HepG2 (cell line): Measurements from ENCODE around the gene AKAP14. TPM values are rescaled to one million over a fixed set of nuclear protein-coding genes. Genes with fewer than 3 reads are reported as not detected.

Experiments
- CREM ChIP-seq, 2 experiments: sonication (generic) in 1 of 2; formaldehyde crosslinking in 1 of 2; IDR thresholded peaks; 2 replicates each; pipeline versions ENCODE4 v1.4.0 to v1.6.1; 2016 to 2020; ENCODE audit warnings: antibody characterized with exemption in 1 of 2, mild to moderate bottlenecking in 1 of 2, missing genetic modification reagents in 1 of 2
- DRAP1 ChIP-seq: IDR thresholded peaks from 2 replicates; pipeline ENCODE4 v1.6.1; 2016; ENCODE audit warnings: missing genetic modification reagents, missing compliant biosample characterization
- ELF1 ChIP-seq: sonication (generic); formaldehyde crosslinking; IDR thresholded peaks from 2 replicates; pipeline ENCODE4 v1.4.0; 2020; ENCODE audit warnings: missing genetic modification reagents
- ERF ChIP-seq: IDR thresholded peaks from 2 replicates; pipeline ENCODE4 v1.6.1; 2018; ENCODE audit warnings: missing biosample characterization, missing genetic modification reagents
- HCFC1 ChIP-seq: fragments of 150-350 bp; IDR thresholded peaks from 2 replicates; pipeline ENCODE4 v1.6.1; 2014; ENCODE audit warnings: low read depth, low read length
- HOXD1 ChIP-seq: sonication (generic); formaldehyde crosslinking; IDR thresholded peaks from 2 replicates; pipeline ENCODE4 v1.5.0; 2020; ENCODE audit warnings: missing genetic modification reagents
- NFE2L1 ChIP-seq: sonication (generic); formaldehyde crosslinking; IDR thresholded peaks from 2 replicates; pipeline ENCODE4 v1.4.0; 2020; ENCODE audit warnings: missing genetic modification reagents, mild to moderate bottlenecking, borderline replicate concordance
- POLR2AphosphoS5 ChIP-seq: IDR thresholded peaks from 2 replicates; pipeline ENCODE4 v1.6.1; 2012; ENCODE audit warnings: low read depth, low read length
- RFXAP ChIP-seq: sonication (generic); formaldehyde crosslinking; IDR thresholded peaks from 2 replicates; pipeline ENCODE4 v1.4.0; 2020; ENCODE audit warnings: missing genetic modification reagents, borderline replicate concordance
- SP2 ChIP-seq: sonication (generic); formaldehyde crosslinking; IDR thresholded peaks from 2 replicates; pipeline ENCODE4 v1.5.1; 2020; ENCODE audit warnings: mild to moderate bottlenecking, missing genetic modification reagents
- THAP11 ChIP-seq: IDR thresholded peaks from 2 replicates; pipeline ENCODE4 v1.6.1; 2016; ENCODE audit warnings: missing biosample characterization, missing genetic modification reagents
- ZFX ChIP-seq: sonication (generic); formaldehyde crosslinking; IDR thresholded peaks from 2 replicates; pipeline ENCODE4 v1.4.0; 2020; ENCODE audit warnings: mild to moderate bottlenecking, low read depth, missing genetic modification reagents, moderate library complexity
- ZKSCAN8 ChIP-seq: IDR thresholded peaks from 2 replicates; pipeline ENCODE4 v1.6.1; 2016; ENCODE audit warnings: borderline replicate concordance, missing genetic modification reagents, missing compliant biosample characterization
- ZNF180 ChIP-seq: sonication (generic); formaldehyde crosslinking; IDR thresholded peaks from 2 replicates; pipeline ENCODE4 v1.4.0; 2020; ENCODE audit warnings: low read depth, missing genetic modification reagents, borderline replicate concordance
- ZNF207 ChIP-seq: fragments of 450-650 bp; IDR thresholded peaks from 2 replicates; pipeline ENCODE4 v1.6.1; 2016; ENCODE audit warnings: antibody characterized with exemption, borderline replicate concordance
- ZNF501 ChIP-seq: sonication (generic); formaldehyde crosslinking; IDR thresholded peaks from 2 replicates; pipeline ENCODE4 v1.5.1; 2020; ENCODE audit warnings: mild to moderate bottlenecking, moderate library complexity, missing genetic modification reagents
- ZNF687 ChIP-seq: sonication (generic); formaldehyde crosslinking; IDR thresholded peaks from 2 replicates; pipeline ENCODE4 v1.5.1; 2020; ENCODE audit warnings: mild to moderate bottlenecking, missing genetic modification reagents, moderate library complexity
- ZNF724P ChIP-seq: sonication (generic); formaldehyde crosslinking; IDR thresholded peaks from 2 replicates; pipeline ENCODE4 v1.8.0; 2022; ENCODE audit warnings: missing genetic modification reagents, borderline replicate concordance
- ZNF772 ChIP-seq: sonication (generic); formaldehyde crosslinking; IDR thresholded peaks from 2 replicates; pipeline ENCODE4 v1.5.0; 2020; ENCODE audit warnings: mild to moderate bottlenecking, missing genetic modification reagents
- polyA plus RNA-seq, 8 experiments: library from polyadenylated mRNA; depleted of rRNA in 3 of 8; stranded (reverse) in 7 of 8; unstranded in 1 of 8; fragments of >200 nt; fragmentation: Illumina TruSeq in 4 of 8; extraction: Trizol in 4 of 8; gene quantifications; 2 replicates each; pipeline versions ENCODE4 v1.2.1 to v1.2.3, GENCODE V29; 2011 to 2016; ENCODE audit warnings: low read depth in 4 of 8, missing spikeins in 1 of 8, mixed read lengths in 1 of 8; ENCODE audit not compliant: insufficient read depth in 1 of 8
- total RNA-seq, 5 experiments: library from RNA; depleted of rRNA; stranded (reverse); fragments of >200 nt; fragmentation: Illumina TruSeq; extraction: Trizol; gene quantifications; 2 replicates each; pipeline ENCODE4 v1.2.3, GENCODE V29; 2016; ENCODE audit warnings: low read depth in 1 of 5
- TF ChIP-seq, protein P1 (sequence below): sonication (generic); formaldehyde crosslinking; IDR thresholded peaks from 2 replicates; pipeline ENCODE4 v1.9.0; 2022; ENCODE audit warnings: low read depth, missing genetic modification reagents
- TF ChIP-seq, protein P2 (sequence below): sonication (generic); formaldehyde crosslinking; IDR thresholded peaks from 2 replicates; pipeline ENCODE4 v1.4.0; 2020; ENCODE audit warnings: missing genetic modification reagents

The AKAP14 gene
- total and polyA plus RNA-seq, 2 of the 13 experiments (the other 11 are each of a cell fraction or from before 2014, with no cell fraction given), result 0.20 to 1.7 TPM

DNA sequence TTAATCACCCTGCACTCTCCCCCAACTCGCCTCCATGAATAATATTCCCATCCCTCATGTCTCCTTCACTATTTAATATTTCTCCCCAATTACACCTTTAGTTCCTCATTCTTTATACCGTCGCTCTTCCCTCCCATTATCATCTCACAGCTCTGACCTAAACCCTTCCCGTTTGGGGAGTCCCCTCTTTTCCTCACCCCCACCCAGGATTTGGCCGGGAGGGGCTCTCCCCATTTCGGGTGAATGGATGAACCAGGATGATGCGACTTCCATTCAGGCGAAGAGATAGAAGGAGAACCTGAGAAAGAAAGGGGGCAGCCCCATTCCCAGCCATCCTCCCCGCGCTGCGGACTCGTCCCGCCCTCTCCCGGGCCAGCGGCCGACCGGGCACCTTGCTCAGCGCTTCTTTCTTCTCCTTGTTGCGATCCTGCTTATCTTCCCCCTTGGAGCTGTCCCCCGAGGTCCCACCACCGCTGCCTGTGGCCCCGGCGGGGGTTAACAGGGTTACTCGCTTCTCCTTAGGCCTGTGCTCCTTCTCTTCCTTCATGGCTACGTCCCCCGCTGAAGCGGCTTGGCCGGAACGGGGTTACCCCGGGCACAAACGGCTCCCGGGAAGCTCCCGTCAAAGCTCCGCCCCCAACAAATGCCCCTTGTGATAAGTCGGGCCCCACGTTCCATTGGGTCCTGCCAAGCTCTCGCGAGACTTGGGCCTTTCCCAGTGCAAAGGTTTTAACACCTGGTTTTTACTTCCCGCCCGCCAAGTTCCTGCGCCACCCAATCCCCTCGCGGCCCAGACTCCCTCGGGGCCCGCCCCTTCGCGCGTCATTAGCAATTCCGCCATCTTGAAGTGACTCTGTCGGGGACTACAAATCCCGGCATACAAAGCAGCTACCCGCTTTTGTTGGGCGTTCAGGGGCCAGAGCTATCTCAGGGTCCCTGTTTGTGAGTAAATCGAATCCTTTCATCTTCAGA lies 43.0 kb upstream of the AKAP14 start, which contains the start of gene UPF3B (continued):
- 0 out of 2 replicates have a peak, but pooled peaks have one; percentile 14 for TF ChIP-seq ERF (CRISPR knock-in tag)
- peak; percentile 45 for TF ChIP-seq DRAP1
- TF ChIP-seq ZNF724P (CRISPR knock-in tag), result no peak
- TF ChIP-seq HOXD1 (CRISPR knock-in tag), result no peak
- no peak for TF ChIP-seq ZNF180 (CRISPR knock-in tag)
- TF ChIP-seq CREM (IDR thresholded peaks at IDR 0.05), result peak; percentile 86
- no peak for TF ChIP-seq CREM (CRISPR knock-in tag; IDR thresholded peaks at IDR 0.05)
- TF ChIP-seq POLR2AphosphoS5, result peak; percentile 77
- TF ChIP-seq SP2 (CRISPR knock-in tag), result peak; percentile 61
- TF ChIP-seq ZFX, result peak; percentile 87
- TF ChIP-seq HCFC1, result peak; percentile 73; the same call in 1 of the 2 replicates
- TF ChIP-seq, protein P1, sequence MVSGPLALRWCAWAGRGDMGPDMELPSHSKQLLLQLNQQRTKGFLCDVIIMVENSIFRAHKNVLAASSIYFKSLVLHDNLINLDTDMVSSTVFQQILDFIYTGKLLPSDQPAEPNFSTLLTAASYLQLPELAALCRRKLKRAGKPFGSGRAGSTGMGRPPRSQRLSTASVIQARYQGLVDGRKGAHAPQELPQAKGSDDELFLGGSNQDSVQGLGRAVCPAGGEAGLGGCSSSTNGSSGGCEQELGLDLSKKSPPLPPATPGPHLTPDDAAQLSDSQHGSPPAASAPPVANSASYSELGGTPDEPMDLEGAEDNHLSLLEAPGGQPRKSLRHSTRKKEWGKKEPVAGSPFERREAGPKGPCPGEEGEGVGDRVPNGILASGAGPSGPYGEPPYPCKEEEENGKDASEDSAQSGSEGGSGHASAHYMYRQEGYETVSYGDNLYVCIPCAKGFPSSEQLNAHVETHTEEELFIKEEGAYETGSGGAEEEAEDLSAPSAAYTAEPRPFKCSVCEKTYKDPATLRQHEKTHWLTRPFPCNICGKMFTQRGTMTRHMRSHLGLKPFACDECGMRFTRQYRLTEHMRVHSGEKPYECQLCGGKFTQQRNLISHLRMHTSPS (CRISPR knock-in tag), result peak; percentile 37; the same call in 1 of the 2 replicates
- no peak for TF ChIP-seq ELF1
- peak; percentile 40; the same call in 1 of the 2 replicates for TF ChIP-seq ZNF501 (CRISPR knock-in tag)
- no peak for TF ChIP-seq ZNF207
- peak; percentile 65 for TF ChIP-seq ZNF687 (CRISPR knock-in tag)
- TF ChIP-seq, protein P2, sequence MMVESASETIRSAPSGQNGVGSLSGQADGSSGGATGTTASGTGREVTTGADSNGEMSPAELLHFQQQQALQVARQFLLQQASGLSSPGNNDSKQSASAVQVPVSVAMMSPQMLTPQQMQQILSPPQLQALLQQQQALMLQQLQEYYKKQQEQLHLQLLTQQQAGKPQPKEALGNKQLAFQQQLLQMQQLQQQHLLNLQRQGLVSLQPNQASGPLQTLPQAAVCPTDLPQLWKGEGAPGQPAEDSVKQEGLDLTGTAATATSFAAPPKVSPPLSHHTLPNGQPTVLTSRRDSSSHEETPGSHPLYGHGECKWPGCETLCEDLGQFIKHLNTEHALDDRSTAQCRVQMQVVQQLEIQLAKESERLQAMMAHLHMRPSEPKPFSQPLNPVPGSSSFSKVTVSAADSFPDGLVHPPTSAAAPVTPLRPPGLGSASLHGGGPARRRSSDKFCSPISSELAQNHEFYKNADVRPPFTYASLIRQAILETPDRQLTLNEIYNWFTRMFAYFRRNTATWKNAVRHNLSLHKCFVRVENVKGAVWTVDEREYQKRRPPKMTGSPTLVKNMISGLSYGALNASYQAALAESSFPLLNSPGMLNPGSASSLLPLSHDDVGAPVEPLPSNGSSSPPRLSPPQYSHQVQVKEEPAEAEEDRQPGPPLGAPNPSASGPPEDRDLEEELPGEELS (CRISPR knock-in tag), result 0 out of 2 replicates have a peak, but pooled peaks have one; percentile 36
- no peak for TF ChIP-seq ZKSCAN8
- TF ChIP-seq THAP11 (CRISPR knock-in tag), result peak; percentile 98
- TF ChIP-seq NFE2L1 (CRISPR knock-in tag), result no peak
- TF ChIP-seq RFXAP, result 0 out of 2 replicates have a peak, but pooled peaks have one; percentile 11
- peak; percentile 34; the same call in 1 of the 2 replicates for TF ChIP-seq ZNF772
